NCI-H2107 (cell line): Measurements from ENCODE around the gene C5orf63.
"Not testable (repeated sequence)": the region's sequence is repeated elsewhere in the genome, so short reads cannot be mapped to it uniquely, and the experiment has no call there.

ENCODE experiments used
- DNase-seq: peaks from one replicate; lab custom pipeline; 2025; lab: John Stamatoyannopoulos, UW

C5orf63 gene

GRCh38 chr5:127008300-127008975, 64.9 kb downstream of the C5orf63 start:
- DNase-seq: no peak

GRCh38 chr5:127007522-127007921, 65.8 kb downstream of the C5orf63 start:
- no peak for DNase-seq

- no peak for DNase-seq
Measured at GRCh38 chr5:127006744-127007143, 66.6 kb downstream of the C5orf63 start.

- not testable (repeated sequence) for DNase-seq
Measured at GRCh38 chr5:127005282-127005681, 68.0 kb downstream of the C5orf63 start.

GRCh38 chr5:127004721-127005120, 68.6 kb downstream of the C5orf63 start:
- DNase-seq: no peak

GRCh38 chr5:127003798-127004495, 69.4 kb downstream of the C5orf63 start:
- DNase-seq: no peak

GRCh38 chr5:127002390-127002789, 70.9 kb downstream of the C5orf63 start:
- no peak for DNase-seq

GRCh38 chr5:127001621-127002296, 71.5 kb downstream of the C5orf63 start:
- DNase-seq: no peak
